HK-2 (cell line): ENCODE data around the gene GPR84.
"Not testable (repeated sequence)": the region's sequence is repeated elsewhere in the genome, so short reads cannot be mapped to it uniquely, and the experiment has no call there.

Experiments
- DNase-seq: peaks from one replicate; pipeline ENCODE4 v3.0.0-alpha.2; 2018; ENCODE audit not compliant: unreplicated experiment

The GPR84 gene

GRCh38 chr12:54325442-54326109, 38.7 kb downstream of the GPR84 start:
- not testable (repeated sequence) for DNase-seq

DNA sequence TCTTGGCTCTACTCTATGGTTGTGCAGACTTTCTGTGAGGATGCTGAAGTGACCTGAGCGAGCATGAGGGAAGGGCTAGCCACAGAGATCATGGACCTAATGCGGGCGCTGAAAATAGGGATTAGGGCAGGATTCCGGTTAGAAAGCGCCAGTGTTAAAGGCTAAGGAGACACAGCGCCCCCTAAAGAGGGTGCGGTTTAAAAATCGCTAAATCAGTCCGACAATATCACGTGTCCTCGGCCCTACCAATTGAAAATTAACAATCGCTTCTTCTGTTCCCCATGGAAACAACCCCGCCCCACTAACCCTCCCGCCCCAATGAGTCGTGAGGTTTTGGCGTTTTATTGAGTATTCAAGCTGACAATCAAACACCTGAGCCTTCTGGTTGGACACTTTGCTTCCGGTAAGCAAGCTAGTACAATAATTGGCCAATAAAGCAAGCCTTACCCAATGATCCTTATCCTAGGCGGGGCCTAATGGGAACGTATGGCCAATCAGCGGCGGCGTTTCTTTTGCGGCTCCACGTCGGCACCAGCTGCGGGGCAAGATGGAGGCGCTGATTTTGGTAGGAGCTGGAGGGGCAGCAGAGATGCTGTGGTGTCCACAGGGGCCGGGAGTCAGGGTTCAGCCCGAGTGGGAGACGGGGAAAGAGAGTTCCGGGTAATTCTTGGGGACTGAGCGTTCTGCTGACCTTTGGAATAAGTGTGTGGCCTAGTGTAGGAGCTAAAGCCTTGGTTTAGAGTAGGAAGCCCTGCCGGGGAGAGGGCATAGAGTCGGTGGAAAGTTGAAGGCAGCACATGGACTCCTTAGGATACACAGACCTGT, 39.5 kb downstream of the GPR84 start, which contains the start of gene COPZ1:
Gene COPZ1 (plus strand): TSS at position 515 of the 825 bp plus-strand sequence. CDS start 33 bp downstream, at position 548.
- peak; percentile 96 for DNase-seq

GRCh38 chr12:54321363-54321762, 42.9 kb downstream of the GPR84 start:
- DNase-seq, result no peak
